ENCODE data around the gene NDUFS4.
"Not testable (repeated sequence)": the region's sequence is repeated elsewhere in the genome, so short reads cannot be mapped to it uniquely, and the experiment has no call there.

NDUFS4 gene

DNA sequence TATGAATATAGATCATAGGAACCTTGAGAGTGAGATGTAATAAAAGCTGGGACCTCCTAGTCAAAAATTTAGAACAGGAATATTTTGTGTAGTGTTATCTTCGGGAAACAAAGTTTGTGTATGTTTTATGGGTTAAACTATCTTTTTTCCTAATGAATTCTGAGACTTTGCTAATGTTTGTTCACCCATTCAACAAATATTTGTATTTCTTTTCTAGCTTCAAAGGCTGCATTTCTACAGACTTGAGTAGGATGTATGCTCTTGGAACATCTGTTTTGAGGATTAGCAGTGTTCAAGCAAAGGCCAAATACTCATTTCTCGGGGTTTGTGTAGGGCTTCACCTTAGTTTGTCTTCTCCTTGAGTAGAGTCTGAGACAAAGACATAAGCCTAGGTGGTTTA is 16.2 kb downstream of the NDUFS4 start:
- no peak for DNase-seq

DNA sequence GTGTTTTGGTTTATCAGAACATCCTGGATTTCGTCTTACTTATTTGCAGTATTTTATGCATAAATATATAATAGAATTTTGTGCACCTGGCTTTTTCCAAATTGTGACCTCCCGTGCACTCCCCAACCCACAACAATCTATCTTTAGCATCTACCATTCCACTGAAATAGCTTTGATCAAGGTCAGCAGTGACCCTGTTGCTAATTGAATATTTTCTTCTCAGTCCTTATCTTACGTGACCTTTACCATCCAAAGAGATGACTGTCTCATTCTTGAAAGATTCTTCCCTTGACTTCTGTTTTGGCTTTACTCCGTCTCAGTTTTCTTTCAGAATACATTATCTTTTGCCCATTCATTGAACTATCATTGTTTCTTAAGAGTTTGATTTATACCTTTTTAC is 18.4 kb downstream of the NDUFS4 start:
- DNase-seq = no peak

DNA sequence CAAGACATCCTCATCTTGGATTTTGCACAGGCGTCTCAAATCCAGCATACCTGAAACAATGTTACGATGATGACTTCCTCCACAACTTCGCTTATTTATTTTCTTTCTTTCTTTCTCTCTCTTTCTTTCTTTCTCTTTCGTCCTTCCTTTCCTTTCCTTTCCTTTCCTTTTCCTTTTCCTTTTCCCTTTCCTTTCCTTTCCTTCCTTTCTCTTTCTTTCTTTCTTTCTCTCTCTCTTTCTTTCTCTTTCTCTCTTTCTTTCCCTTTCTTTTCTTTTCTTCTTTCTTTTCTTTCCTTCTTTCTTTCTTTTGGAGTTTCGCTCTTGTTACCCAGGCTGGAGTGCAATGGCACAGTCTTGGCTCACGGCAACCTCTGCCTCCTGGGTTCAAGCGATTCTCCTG is 20.1 kb downstream of the NDUFS4 start:
- DNase-seq = no peak

DNA sequence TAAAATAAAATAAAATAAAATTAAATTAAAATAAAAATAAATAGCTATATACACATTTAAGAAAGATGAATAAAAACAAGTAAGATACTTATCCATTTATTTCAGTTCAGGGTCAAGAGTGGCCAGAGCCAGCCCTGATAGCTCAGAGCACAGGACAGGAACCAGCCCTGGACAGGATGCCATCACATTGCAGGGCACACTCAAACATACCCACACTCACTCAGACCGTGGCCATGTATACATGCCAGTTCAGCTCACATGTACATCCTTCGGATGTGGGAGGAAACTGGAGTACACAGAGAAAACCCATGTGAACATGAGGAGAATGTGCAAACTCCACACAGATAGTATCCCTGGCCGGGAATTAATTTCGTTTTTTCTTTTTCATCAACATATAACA is 21.8 kb downstream of the NDUFS4 start:
- DNase-seq = no peak

DNA sequence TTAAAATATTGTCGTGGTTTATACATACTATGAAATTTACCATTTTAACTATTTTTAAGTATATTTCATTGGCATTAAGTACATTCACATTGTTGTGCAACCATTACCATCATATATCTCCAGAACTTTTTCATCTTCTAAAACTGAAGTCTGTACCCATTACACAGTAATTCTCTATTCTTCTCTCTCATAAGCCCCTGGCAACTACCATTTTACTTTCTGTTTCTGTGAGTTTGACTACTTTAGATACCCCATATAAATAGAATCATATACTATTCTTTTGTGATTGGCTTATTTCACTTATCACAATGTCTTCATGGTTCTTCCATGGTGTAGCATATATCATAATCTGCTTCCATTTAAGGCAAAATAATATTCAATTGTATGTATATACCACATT is 30.3 kb downstream of the NDUFS4 start:
- no peak for DNase-seq

DNA sequence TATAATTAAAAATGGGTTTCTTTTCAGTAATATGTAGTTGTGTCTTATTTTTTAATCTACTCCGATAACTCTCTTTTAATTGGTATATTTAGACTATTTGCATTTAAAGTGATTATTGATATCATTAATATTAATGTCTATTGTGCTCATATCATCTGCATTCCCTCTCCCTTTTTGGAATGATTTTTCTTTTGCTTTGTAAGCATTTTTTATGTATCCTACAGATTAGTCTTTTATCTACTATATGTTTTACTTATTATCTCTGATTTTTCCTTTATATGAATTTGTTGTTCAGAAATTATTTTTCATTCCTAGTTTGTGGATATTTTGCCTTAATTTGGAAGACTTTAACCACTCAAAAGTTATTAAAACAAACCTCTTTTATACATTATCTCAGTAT is 34.0 kb downstream of the NDUFS4 start:
- DNase-seq = no peak

DNA sequence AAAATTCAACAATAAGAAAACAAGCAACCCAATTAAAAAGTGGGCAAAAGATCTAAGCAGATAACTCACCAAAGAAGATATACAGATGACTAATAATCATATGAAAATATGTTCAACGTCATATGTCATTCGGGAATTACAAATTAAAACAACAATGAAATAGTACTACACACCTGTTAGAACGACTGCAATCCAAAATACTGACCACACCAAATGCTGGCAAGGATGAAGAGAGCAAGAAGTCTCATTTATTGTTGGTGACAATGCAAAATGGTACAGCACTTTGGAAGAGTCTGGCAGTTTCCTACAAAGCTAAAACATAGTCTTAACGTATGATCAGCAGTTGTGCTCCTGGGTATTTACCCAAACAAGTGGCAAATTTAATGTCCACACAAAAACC is 37.5 kb downstream of the NDUFS4 start:
- no peak for DNase-seq

DNA sequence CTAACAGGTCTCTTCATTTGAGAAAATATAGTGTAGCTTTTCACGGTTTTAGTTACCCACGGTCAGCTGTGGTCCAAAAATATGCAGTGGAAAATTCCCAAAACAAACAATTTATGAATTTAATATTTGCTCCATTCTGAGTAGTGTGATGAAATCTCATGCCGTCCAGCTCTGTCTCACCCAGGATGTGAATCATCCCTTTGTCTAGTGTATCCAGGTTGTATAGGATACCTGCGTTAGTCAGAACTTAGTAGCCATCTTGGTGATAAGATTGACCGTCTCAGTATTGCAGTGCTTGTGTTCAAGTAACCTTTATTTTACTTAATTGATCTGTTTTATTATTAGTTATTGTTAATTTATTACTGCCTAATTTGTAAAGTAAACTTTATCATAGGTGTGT is 41.1 kb downstream of the NDUFS4 start:
- no peak for DNase-seq

DNA sequence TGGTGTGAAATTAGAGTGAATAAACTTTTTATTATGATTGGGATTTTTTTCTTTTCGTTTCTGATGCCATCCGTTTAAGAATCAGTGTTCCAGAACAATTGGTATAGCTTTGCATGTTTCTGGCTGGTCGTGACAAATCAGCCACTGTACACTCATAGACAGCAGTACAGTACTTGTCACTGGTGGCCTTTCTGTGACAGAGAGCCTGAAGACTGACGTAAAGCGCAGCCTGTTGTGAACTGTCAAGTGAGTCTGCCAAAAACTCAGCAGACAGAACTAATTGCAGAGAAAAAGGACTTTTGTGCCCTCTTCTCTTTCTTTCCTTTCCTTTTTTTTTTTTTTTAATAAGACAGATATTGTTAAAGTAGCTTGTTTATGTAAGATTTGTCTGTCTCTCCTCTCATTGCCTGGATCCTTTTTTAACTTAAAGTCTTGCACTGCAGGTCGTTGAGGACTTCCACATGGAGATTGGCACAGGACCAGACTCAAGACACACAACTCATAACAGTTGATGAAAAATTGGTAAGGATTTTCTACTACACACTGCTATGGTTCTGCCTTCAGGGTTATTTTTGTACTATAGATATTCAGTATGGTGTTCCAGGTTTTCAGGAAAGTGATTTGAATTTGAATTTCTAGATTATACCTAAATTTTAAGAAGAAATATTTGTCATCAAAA is 42.7 kb downstream of the NDUFS4 start:
- no peak for DNase-seq

DNA sequence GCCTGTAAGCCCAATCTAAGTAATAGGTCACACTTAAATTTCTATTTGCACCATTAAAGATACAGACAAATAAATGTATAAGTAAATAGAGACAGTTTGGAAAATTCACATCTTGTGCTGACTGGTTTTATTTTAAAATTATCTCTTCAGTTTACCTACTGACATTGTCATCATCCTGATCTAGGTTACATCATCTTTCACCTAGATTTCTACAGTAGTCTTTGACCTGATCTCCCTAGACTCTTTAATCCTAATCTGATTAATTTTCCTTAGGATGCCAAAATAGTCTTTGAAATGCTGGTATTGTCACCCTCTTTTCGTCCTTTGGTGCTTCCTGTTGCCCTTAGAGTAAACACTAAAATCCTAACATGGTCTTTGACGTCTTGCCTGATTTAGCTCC is 43.9 kb downstream of the NDUFS4 start:
- DNase-seq = no peak

DNA sequence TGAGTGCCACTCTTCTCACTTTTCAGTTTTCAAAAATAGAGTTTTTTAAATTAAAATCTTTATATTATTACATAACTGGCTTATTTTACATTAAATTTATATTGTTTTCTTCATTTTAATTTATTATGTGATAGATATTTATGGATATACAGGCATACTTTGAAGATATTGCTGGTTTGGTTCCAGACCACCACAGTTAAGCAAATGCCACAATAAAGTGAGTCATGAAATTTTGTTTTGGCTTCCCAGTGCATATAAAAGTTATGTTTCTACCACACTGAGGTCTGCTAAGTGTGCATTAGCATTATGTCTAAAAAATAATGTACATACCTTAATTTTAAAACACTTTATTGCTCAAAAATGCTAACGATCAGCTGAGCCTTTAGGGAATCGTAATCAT is 47.4 kb downstream of the NDUFS4 start:
- no peak for DNase-seq

DNA sequence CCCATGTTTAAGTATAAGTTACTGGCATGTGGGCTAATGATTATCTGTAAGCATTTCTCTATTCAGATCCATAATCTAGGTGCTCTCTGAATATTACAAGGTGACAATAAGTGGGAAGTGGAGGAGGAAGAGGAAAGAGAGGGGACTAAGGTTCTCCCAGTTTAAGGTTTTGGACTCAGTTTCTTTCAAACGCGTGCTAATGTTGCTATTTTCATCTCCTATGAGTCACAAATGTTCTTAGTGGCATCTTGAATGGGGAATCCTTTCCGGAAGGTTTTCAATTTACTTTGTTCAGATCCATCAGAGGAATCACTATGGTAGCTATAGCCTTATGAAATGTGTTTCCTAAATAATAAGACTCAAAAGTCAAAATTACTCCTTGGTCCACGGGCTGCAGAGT is 48.5 kb downstream of the NDUFS4 start:
- DNase-seq = not testable (repeated sequence)

DNA sequence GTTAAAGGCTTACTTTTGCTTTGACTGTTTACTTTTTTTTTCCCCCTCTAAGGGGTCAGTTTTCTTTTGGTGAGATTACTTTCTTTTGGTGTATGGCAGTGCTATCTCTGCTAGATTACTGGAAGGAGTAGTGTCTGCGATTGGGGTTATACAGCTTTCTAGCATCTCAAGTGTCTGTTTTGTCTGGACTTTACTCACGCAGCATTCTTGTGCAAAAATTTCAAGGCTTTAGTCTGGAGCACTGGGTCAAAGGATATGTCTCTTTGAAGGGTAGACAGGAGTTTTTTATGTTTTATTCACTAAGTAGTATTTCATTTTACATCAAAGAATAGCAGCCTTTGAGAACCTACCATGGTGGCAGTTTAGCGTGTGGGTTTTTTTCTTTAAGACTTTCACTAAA is 52.6 kb downstream of the NDUFS4 start:
- DNase-seq = no peak

DNA sequence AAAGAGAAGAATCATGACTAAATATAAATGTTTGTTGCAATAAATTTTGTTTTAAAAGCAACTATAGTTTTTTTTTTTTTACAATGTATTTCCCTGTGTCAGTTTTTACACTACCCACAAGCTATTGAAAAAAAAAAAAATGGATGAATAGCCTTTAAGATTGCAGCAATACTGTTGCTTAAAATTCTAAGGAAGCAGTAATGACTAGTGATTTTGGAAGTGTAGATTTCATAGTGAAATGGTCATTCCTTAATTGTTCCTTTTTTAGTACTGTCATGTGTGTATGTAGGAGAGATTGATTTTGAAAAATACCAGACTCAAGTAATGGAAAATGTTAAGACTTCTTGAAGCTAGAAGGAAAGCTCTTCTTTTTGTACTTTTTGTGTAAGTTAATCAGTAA is 53.1 kb downstream of the NDUFS4 start:
- DNase-seq = no peak

DNA sequence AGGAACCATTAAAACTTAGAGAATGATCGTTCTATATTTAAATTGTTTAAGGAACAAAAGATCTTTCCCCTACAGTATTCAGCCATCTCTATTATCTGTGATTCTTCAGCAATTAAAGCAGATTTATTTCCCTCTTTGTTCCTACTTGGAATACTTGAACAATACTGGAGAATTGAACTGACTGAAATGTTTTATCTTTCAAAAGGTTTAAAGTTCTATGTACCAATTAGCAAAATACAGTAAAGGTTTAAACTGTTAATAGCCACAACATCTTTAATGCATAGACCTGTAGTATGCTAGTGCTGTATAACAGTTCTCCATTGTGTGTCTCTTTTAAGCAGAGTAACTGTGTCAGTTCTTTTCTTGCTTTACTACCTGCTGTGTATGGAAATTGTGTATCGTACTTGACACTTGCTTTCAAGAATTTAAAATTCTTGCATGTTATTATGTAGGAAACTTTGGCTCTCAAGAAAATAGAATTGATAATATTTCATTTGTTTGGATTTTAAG is 54.0 kb downstream of the NDUFS4 start:
- DNase-seq = no peak

DNA sequence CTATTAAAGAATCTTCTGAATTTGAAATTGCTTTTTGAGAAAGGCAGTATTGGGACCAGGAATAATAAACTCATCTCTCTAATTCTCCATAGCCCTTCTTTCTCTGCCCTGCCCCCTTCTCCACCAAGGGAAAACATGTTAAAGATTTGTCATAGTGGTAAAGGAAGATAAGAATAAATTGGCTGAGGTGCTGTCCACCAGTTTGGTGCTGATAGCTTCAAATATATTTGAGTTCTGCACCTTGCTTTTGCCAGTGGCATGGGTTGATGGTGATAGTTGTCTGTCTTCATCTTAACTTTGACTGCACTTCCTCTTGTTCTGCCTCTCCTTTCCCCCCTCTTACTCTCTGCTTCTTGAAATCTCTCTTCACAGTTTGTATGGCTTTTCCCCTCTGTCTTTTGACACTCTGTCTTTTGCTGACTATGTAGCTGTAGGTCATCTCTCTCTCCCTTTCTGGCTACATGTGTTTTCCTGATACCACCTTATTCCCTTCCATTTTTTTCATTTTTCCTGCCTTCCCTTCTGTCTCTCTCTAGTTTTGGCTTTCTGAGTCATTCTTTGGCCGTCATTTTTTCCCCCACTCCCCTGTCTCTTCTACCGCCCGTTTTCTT is 56.6 kb downstream of the NDUFS4 start:
- DNase-seq = no peak

DNA sequence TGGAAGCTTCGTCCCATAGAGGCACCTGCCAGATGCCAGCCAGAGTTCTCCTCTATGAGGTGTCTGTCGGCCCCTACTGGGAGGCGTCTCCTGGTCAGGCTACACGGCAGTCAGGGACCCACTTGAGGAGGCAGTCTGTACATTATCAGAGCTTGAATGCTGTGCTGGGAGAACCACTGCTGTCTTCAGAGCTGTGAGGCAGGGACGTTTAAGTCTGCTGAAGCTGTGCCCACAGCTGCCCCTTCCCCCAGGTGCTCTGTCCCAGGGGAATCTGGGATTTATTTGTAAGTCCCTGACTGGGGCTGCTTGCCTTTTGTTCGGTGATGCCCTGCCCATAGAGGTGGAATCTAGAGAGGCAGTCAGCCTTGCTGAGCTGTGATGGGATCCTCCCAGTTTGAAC is 70.8 kb downstream of the NDUFS4 start:
- no peak for DNase-seq

DNA sequence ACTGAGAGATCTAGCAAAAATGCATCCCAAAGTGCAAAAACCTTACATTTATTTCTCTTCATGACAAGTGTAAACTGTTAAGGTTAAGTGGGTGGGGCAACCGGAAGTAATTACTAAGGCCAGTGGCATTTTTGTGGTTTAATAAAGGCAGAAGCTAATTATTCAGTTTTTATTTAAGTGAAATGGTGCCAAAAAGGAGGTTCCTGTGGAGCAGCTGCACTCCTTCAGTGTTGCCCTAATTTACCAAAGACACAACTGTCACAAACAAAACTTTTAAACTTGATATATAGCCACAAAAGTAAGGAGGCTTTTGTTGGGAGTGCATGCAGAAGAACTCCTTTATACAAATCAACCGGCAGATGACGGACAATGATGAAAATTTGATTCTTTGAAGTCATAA is 81.6 kb downstream of the NDUFS4 start:
- DNase-seq = no peak

DNA sequence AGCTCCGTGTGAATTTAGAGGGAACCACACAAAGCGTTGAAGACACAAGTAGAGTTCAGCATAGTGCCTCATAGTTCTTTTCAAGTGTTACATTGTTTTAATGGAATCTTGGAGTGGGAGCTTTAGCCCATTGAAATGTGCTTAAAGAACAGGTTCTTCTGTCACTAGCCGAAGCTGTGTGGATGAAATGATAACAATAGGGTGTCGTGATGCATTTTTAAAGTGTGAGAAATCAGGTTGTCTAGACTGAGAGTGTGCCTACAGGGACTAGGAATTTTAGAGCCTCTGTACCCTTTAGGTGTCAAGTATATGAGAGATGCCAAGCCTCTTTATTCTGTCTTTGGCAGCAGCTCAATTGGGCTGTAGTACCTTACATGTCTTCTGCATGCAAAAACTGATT is 83.0 kb downstream of the NDUFS4 start:
- no peak for DNase-seq

DNA sequence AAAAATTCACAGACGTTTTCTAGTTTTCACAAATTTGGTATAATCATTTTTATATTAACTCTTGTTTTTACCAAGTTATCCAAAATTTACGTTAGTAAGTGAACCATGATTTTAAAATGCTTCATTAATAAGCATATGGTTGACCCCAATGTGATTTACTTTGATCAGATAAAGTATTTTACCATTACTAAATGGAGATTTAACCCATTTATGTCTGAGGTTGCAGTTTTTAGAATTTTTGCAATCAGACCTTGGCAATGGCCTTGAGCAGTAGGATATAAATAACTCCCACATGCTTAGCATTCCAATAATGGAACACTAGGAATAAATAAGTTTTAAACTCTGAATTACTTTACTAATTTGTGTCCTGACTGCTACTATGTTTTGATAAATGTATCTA is 84.6 kb downstream of the NDUFS4 start:
- DNase-seq = no peak

DNA sequence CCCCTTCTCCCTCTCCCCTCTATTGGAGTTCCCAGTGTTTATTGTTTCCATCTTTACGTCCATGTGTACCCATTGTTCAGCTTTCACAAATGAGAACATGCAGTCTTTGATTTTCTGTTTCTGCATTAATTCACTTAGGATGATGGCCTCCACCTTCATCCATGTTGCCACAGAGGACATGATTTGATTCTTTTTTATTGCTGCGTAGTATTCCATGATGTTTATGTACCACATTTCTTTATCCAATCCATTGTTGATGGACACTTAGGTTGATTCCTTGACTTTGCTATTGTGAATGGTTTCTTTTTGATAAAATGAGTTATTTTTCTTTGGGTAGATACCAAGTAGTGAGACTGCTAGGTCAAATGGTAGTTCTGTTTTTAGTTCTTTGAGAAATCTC is 88.9 kb downstream of the NDUFS4 start:
- DNase-seq = no peak

DNA sequence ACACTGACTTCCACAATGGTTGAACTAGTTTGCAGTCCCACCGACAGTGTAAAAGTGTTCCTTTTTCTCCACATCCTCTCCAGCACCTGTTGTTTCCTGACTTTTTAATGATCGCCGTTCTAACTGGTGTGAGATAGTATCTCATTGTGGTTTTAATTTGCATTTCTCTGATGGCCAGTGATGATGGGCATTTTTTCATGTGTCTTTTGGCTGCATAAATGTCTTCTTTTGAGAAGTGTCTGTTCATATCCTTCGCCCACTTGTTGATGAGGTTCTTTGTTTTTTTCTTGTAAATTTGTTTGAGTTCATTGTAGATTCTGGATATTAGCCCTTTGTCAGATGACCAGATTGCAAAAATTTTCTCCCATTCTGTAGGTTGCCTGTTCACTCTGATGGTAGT is 100.1 kb downstream of the NDUFS4 start:
- DNase-seq = not testable (repeated sequence)

DNA sequence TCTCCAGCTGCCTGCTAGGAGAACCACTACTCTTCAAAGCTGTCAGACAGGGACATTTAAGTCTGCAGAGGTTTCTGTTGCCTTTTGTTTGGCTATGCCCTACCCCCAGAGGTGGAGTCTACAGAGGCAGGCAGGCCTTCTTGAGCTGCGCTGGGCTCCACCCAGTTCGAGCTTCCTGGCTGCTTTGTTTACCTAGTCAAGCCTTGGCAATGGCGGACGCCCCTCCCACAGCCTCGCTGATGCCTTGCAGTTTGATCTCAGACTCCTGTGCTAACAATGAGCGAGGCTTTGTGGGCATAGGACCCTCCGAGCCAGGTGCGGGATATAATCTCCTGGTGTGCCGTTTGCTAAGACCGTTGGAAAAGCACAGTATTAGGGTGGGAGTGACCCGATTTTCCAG is 104.9 kb downstream of the NDUFS4 start:
- DNase-seq = not testable (repeated sequence)

DNA sequence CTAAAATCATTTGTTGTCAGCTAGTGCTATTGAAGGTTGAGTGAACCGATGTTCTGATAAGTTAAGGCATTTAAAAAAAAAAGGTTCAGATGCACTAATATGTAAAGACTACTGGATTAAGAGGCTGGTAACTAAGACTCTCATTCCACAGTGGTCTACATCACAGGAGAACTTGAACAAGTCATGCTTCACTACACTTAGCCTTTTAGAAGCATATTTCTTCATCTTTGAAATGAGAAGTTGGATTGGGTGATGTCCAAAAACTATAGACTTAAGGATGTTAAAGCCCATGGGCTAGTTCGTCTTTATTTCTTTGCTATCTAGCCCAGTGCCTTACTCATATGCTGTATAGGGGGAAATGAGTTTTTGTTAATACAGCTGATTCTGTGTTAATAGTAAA is 107.2 kb downstream of the NDUFS4 start:
- no peak for DNase-seq

DNA sequence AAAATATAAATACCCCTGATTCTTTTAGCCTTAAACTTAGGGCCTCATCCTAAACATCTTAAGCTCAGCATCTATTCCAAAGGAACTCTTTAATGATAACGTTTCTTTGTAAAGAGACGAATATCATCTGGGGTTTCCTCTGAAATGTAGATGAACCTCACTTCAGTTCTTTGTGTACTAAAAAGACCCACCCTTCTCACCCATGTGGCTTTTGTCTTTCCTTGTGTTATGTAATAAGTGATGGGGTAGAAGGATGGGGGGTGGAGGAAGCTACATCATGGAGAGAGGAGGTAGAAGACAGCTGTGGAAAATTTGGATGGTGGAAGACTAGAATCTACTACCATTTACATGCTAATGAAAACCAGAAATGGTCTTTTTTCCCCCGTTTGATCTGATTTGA is 111.0 kb downstream of the NDUFS4 start:
- DNase-seq = no peak

Data from NCI-H187 (cell line).